HG03159 (cell line): ENCODE results near the gene ZNF407.

Experiments
- ATAC-seq: cut with Tn5 transposase; IDR thresholded peaks from one replicate; pipeline ENCODE4 v1.9.1; 2021; ENCODE audit warnings: mild to moderate bottlenecking, moderate library complexity; ENCODE audit not compliant: unreplicated experiment

ZNF407 gene

DNA sequence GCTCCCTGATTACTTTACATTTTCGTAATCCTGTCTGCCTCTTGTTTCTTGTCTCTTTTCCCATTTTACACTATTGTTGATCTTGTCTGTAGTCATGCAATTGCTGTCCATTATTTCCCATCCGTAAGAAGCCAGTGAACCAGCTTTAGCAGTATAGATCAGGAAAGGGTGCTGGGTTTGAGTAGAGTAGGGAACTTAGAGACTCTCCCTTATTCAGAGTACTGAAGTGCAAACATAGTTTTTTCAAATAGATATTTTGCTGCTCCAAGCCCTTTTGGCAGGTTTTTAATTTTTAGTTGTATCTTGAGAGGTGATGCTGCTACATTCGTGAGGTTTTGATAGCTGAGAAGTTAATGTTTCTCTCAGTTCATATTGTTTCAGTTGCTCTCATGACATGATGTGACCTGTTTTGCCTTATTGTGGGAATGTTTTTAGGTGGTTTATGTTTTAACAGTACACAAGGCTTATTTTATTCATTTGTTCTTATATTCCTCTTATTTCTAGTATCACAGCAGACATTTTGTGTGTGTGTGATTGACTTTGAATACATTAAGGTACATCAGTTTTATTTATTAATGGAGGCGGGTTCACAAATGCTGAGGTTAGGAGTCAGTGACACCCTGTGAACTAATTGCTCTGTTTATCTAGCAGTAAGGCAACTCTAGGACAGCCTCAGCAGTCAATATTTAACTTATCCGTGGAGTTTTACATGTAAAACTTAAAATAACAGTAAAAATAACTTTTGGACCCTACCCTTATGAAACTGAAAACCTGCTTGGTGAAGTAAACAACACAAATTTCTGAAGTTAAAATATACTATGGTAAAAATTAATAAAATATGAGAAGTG is 118.4 kb downstream of the ZNF407 start:
- no peak for ATAC-seq

DNA sequence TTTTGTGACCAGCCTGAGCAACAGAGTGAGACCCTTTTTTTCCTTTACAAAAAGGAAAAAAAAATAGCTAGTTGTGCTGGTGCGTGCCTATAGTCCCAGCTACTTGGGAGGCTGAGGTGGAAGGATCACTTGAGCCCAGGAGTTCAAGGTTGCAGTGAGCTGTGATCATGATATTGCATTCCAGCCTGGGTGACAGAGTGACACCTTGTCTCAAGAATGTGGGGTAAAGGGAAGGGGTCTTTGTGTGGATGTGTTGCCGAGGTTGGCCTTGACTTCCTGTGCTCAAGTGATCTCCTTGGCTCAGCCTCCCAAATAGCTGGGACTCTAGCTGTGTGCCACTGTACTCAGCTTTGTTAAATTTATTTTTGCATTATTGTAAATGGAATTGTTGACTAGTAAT is 120.6 kb downstream of the ZNF407 start:
- no peak for ATAC-seq

DNA sequence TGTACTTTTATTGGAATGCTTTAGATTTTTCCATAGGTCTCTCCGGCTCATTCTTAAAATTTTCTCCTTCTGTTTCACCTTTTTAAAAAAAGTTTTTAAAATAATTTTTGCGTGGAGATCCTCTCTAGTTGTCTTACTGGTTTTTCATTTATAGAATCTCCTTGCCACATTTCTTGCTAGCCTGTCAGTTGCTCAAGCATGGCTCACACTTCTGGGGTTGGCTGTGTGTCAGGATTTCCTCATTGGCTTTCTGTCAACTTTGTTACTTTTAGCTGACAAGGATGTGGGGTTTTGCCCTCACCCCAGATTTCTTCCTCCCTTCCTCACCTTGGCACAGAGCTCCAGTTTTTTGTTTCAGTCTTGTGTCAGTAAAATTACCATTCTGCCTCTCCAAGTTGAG is 124.6 kb downstream of the ZNF407 start:
- ATAC-seq: no peak

DNA sequence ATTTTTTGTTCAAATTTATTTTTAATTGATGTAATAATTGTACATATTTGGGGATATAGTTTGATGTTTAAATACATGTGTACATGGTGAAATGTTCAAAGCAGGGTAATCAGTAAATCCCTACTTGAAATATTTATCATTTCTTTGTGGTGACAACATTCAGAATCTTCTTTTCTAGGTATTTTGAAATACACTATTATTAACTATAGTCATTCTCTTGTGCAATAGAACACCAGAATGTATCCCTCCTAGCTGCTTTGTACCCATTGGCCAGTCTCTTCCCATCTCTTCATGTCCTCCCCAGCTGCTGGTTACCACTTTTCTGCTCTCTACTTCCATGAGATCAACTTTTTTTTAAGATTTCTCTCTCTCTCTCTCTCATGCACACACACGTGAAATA is 126.5 kb downstream of the ZNF407 start:
- ATAC-seq: no peak

DNA sequence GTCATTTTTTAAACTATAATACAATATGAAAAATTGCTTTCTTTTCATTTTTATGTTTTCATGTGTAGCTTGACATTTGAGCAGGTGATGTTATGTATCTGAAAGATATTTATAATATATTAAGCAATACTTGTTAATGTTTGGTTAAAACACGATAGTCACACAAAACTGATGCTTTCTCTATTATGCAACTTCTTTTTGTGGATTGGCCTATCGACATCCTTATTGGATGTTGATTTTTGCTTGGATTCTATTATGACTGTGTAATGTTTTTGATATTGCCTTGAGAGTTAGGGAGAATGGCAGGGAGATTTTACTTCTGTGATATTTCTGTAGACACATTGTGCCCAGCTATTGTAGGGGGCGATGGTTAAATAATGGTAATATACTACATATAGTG is 128.0 kb downstream of the ZNF407 start:
- ATAC-seq: no peak

DNA sequence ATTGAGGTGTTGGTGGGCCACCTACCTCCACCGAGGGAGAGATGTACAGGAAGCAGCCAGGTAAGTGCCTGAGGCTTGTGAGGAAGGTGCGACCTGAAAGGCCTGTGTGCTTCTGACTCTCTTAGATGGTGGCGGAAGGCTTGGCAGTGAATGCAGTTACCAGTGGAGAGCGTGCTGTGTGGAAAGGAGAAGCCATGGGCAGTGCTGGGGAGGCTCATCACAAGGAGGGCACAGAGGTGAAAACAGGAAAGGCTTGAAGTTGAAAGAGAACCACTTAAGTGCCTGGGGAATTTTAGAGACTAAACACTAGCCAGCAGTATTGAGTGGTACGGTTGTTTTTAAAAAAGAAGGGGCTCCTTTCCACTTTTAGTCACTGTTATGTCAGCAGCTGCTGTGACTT is 130.9 kb downstream of the ZNF407 start:
- no peak for ATAC-seq

DNA sequence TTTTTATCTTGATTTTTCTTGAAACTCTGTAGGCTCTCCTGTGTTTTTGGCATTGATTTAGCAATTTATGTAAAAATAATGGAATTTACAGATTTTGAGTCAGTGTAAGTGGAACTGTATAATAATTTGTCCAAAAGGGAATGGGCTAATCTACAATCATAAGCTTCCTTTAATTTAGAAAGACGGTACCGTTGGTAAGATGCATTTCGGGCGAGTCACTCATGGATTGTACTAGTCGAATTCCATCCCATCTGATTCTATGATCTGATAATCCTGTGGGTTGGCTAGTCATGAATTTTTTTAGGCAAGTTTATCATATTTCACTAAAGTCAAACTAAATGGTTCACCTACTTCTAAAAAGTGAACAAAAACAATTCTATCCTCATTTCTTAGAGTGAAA is 133.4 kb downstream of the ZNF407 start:
- no peak for ATAC-seq

DNA sequence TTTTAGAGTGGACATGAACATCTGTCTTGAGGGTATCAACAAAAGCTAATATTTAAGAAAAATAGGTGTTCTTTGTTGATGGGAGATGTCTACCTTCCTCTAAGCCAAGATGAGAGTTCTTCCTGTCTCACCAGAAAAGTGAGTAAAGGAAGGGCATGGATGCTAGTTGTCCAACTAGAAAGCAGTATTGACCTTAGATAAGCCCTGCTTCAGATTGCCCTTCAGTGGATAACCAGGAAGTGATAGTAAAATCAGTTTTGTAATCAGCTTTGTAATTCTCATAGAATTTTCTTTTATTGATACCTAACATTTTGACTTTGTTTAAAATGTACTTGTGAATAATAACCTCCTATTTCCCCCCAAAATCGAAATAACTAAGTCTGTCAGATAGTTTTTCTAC is 134.7 kb downstream of the ZNF407 start:
- no peak for ATAC-seq

DNA sequence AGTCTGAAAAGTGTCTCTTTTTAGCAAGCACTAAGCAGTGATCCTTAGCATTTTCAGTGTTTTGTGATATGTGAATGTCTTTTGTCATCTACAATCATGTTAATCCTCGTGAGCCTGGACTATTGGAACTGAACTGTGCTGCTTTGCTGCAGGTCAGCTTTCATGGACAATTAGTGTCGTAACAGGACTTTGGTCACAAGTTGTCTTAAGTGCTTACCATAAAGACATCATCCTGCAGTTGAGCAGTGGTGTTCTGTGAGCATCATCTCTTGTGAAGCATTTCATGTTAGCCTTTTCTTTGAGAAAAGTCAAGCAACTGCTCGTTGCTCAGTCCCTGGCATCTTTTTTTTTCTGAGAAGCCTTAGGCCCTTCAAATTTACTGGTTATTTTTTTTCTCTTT is 135.9 kb downstream of the ZNF407 start:
- ATAC-seq: no peak

DNA sequence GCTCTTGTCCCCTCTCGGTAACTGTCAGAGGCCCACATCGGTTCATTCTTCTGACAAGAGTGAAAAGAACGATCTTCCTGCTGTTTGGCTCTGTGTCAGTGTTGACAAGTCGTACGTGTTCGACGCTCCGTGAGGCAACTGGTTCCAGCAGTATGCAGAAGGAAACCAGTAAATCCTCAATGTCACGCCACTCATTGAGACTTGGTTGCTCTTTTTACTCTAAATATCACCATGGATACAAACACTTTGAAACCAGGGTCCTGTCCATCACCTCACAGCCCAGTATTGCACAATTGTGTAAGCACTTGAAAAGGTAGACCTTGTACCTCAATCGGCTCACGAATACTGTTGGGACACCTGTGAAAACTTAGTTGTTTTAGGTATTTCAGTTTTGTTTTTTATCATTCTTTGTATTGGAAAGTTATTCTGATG is 136.4 kb downstream of the ZNF407 start:
- no peak for ATAC-seq

DNA sequence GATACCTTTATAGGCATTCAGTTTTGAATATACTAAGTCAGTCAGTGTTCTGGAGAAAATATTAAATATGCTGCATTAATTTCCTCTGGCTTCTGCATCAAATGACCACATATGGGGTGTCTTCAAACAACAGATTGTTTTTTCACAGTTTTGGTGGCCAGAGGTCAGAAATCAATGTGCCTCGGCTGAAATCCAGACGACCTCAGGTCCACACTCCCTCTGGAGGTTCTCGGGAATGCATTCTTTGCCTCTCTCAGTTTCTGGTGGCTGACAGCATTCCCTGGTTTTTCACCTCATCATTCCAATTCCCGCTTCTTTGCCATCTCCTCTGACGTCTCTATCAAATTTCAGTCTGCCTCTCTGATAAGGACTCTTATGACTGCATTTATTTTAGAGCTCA is 142.3 kb downstream of the ZNF407 start:
- ATAC-seq: no peak

DNA sequence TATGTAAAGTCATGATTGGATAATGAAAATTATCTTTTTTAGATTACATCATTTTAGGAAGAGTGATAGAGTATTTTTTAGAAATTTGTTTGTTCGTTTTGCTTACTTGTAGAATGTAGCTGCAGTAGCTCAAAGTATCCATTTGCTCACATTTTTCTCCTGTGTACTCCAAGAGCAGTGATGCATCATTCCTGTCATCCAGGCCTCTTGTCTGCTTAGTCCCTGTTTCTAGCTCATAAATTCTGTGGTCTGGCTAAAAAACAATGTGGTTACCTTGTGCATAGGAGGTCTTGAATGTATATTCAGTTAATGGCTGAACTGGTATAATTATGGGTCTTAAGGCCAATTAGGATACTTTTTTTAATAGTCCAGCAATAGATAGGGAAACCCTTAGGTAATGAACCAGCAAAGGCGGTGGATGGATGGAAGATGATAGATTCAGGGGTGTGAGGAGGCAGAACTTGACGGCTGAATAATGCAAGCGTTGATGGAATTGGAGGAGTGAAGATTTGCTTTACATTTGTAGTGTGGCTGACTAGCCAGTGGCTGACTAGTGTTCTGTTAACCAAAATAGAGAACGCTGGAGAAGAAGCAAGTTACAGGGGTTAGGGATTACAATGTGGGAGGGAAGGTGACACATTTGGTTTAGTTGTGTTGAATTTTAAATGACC is 145.0 kb downstream of the ZNF407 start:
- ATAC-seq: no peak

DNA sequence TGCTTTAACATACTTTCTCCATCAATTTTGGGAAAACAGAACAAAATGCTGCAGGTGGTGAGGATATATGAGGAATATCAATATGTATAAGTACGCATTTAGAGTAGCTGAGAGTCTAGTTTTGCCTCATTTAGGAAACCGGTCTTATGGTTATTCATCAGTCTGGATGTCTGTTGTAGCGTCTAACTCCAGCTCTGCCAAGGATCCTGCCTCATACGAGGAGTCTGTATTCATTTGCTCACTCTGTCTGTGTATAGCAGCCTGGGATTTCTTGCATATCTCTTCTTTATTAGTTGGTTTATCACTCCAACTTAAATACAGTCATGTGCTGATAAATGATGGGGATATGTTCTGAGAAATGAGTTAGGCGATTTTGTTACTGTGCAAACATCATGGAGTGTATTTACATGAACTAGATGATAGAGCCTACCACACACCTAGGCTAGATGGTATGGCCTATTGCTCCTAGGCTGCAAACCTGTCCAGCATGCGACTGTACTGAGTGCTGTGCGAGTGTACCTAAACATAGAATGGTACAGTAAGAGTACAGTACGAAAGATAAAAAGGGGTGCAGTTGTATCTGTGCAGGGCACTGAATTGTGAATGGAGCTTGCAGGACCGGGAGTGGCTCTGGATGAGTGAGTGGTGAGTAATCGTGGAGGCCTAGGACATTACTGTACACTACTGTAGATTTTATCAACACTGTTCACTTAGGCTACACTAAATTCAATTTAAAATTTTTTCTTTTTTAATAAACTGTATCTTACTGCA is 148.1 kb downstream of the ZNF407 start:
- no peak for ATAC-seq

DNA sequence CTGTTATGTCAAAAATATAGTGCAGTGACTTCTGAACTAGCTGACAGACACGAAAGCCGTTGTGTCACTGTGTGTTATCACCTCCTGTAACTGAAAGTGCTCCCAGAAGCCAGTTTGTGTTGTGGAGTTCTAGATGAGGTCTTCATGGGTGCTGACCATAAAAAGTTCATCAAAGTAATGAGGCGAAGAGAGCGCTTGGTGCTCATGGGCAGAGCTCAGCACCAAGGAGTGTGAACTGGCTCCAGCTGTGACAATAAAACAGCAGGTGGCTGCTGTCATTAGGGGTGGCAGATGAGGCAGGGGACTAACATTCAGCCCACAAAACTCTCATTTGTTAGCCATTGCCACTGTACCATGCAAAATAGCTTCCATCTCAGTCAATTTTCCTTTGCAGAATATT is 151.1 kb downstream of the ZNF407 start:
- no peak for ATAC-seq

DNA sequence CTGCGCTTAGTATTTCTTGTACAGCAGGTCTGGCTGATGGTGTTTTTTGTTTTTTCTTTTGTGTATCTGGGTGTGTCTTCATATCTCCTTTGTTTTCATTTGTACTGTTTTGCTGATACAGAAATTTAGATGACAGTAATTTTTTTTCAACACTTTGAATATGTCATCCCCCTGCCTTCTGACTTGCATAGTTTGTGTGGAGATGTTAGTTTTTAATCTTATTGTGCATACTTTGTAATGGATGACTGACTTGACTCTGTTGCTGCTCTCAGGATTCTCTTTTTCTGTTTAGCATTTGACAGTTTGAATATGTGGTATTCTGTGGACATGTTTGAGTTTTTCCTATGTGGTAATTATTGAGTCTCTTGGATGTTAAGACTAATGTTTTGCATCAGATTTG is 161.3 kb downstream of the ZNF407 start:
- ATAC-seq: no peak

DNA sequence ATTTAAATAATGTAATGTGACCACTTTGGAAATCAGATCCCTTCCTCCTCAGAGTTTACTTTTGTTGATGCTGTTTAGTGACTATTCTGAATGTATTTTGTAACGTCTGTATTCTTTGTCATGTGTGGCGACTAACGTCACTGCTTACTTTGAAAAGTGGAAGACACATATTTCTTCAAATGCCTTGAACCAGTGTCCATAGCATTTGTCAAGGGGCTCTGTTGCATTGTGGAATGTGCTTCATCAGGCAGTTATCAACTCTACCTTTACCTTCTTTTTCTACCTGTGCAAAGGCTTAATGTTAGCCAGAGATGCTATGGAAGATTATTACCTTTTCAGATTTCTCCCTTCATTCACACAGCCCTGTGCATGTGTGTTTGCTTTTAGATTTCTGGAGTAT is 162.4 kb downstream of the ZNF407 start:
- no peak for ATAC-seq

DNA sequence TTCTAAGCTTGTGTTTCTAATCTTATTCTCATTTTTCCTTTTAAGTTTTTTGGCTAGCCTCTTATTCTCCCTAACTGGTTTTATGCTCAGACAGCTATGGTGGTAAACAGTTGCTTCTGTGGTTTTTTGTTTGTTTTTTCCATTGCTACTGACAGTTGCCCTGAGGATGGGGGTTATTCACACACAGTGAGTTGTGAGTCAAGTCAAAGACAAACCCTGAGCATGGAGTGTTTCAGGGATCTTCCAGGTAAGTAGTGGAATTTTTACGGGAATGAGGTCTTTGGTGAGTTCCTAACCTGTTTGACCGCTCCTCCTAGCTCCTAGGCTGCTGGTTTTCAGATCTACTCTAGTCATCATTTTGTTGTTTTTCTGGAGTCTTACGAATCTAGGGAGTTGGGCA is 162.8 kb downstream of the ZNF407 start:
- no peak for ATAC-seq

DNA sequence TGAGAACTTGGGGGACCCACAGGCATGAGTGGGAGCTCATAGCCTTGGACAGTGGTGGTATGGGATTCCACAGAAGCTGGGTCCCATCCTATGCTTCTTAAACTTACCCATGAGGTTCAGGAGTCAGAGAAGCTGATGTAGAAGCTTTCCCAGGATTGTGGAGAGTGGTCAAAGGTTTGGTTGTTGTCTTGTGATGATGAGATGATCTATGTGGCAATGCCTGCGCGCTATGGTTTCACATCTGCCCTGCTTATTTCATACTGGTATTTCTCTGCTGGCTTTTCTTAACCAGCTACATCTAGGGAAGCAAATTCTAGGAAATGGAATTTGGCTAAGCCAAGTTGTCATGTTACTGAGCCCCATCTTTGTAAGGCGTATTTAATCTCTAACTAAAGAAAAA is 168.6 kb downstream of the ZNF407 start:
- ATAC-seq: no peak

DNA sequence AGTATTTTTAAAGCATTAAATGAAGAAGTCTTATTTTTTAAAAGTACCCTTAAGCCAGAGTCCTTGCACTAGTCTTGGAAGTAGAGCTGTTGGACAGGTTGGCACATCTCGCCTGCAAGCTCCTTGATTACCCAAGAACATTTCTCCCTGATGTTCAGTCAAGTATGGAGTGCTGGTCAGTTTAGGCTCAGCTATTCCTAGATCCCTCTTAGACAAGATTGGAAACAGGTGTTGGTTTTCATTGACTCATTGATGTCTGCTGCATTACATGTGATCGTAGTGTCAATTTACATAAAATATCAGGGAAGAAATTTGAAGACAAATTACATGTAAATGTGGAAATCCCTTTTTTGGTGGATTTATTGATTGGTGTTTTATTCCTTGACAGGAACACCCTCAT is 170.4 kb downstream of the ZNF407 start:
- no peak for ATAC-seq

DNA sequence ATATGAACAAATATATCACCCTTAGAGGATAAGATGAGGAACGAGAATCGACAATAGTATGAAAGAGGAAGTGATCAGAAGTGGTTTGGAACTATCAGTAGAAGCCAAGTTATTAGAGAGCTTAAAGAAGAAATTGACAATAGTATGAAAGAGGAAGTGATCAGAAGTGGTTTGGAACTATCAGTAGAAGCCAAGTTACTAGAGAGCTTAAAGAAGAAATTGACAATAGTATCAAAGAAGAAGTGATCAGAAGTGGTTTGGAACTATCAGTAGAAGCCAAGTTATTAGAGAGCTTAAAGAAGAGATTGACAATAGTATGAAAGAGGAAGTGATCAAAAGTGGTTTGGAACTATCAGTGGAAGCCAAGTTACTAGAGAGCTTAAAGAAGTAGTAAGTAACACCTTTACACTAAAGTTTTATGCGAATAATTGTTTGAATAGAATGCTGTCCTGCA is 175.5 kb downstream of the ZNF407 start:
- peak; percentile 87 for ATAC-seq

DNA sequence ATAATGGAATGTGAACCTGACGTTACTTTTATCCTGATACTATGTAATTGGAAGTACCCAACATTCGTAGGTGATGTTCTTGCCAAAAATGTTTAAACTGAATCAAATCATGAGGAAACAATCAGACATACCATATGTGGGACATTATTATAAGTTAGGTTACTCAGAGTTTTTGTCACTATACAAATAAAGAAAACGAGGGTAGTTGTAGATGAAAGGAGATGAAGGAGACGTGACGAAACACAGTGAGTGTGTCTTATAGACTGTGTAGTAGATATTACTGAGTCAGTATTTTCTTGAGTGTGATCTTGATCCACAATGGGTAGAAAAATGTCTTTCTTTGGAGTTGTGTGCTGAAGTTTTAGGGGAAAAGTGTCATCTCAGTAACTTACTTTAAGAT is 176.8 kb downstream of the ZNF407 start:
- no peak for ATAC-seq

DNA sequence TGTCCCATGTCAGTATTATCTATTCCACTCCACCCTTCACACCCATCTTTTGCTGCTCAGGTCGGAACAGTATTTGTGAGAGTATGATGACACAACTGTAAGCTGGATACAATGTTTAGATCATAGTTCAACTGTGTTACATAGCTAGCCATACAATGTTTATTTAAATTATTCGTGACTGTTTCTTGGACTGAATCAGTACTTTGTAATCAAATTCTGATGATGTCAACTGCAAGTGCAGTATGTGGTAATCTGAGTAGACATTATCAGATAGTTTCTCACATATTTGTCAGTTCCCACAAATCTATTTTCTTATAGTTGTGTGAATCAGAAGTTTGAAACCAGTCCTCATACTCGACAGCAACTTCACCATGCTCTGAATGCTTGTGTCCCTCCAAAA is 177.6 kb downstream of the ZNF407 start:
- no peak for ATAC-seq
